Measurements from ENCODE around the gene JMJD4.
A peak's percentile ranks its signal among the peaks of the same experiment; 100 is the strongest.

JMJD4 gene

GRCh38 chr1:227735539-227736285 lies 610 bp upstream of the JMJD4 start:
- DNase-seq (ENCODE audit: low read depth, low spot score) = no peak
- H3K4me3 ChIP-seq (ENCODE audit: low read length) = peak overlapping the region; percentile 77

GRCh38 chr1:227734546-227734855 lies 601 bp downstream of the JMJD4 start:
- no peak for DNase-seq (ENCODE audit: low read depth, low spot score)
- H3K4me3 ChIP-seq (ENCODE audit: low read length) = peak overlapping the region; percentile 77

DNA sequence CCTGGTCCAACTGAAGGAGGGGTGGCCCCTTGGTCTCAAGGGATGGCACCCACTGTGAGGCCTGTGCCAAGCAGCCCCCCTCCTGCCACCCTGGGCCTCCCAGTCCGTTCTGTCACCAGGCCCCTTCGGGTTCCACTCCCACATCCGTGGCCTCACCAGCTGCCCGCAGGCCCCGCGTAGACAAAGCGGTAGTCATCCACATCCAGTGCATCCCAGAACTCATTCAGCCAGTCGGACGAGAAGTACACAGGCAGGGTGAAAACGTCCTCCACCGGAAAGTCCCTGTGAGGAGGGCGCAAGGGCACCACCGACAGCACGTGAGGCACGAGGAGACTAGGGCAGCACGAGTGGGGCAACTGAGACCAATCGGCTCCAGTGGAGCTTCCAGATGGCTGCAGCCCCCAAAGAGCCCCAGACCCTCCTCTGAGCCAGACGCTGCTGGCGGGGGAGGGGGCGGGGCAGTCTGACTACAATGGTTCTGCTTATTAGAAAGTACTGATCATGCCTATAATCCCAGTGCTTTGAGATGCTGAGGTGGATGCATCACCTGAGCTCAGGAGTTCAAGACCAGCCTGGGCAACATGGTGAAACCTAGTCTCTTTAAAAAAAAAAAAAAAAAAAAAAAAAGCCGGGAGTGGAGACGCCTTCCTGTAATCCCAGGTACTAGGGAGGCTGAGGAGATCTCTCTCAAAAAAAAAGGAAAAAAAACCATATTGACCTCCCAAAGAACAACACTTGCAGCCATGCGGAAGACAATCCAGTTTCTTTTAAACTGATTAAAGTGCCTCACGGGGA lies 1.2 kb downstream of the JMJD4 start:
- H3K4me3 ChIP-seq (ENCODE audit: low read length) = peak overlapping the region; percentile 77
- DNase-seq (ENCODE audit: low read depth, low spot score) = no peak

GRCh38 chr1:227733309-227733705 lies 1.8 kb downstream of the JMJD4 start:
- no peak overlapping the region; the same call in 1 of the 2 replicates for H3K4me3 ChIP-seq (ENCODE audit: low read length)
- no peak for DNase-seq (ENCODE audit: low read depth, low spot score)

DNA sequence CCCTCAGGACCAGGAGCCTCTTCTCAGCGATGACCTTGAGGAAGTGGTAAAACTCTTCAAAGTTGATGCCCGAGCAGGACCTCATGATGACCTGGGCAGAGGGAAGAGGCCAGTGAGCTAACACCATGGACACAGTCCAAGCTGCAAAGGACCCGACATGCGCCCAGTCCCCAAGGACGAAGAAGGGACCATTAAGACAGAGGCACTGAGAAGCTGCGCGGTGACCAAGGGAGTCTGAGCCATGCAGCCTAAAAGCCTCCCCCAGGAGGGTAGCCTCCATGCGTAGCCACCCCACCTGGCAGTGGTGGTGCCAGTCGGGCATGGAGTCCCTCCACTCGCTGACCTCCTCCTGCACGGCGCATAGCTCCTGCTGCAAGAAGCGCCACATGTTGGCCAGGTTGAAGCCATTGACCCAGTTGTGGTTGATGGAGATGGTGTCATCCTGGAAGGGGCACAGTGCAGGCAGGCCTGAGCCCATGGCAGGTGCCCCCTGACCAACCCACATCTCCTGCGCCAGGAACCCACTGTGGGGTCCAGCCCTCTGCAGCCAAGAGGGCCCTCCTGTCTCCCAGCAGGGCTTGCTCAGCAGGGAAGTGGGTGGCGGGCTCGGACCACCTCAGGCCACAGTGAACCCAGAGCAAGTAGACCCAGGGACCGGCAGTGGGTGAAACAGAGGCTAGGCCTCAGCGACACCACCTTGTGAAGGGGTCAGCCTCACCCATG lies 2.4 kb downstream of the JMJD4 start:
- DNase-seq (ENCODE audit: low read depth, low spot score) = no peak
- H3K4me3 ChIP-seq (ENCODE audit: low read length) = no peak overlapping the region

DNA sequence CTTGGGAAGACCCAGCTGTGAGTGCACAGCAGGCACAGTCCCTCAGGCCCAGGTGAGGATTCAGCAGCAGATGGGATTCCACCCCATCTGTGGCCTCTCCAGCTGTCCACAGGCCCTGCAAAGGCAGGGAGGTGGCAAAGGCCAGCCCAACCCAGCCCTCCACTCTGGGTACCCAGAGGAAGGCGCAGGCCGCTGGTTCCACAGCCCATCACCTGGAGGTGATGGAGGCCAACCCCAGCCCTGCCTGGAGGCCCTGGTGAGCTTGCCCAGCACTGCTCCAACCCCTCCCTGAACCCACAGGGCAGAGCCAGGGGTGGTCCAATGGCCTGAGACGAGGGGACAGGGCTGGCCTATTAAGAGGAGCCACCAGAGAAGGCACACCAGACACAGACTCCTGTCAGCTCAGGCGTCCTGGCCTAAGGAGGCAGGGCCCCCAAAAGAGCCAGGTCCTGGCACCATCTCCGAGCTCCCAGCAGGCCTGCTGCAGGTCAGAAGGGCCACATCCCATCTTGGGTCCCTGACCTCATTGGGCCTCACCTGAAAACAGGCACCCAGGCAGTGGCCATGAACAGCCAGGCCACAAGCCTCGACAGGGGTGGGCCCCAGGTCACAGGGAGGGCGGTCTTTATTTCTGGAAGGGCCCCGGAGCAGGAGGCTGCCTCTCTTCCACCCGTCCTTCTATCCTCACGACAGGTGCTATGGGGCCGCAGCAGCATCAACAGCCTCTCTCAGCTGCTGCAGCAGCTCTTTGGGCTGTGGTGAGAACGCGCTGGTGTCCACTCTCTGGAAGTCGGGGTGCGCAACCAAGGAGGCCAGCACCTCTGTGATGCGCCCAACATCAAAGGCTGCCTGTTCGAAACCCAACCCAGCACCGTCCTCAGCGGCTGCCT lies 3.2 kb downstream of the JMJD4 start:
- no peak for DNase-seq (ENCODE audit: low read depth, low spot score)
- H3K4me3 ChIP-seq (ENCODE audit: low read length) = no peak overlapping the region

GRCh38 chr1:227731241-227731677 lies 3.8 kb downstream of the JMJD4 start:
- no peak overlapping the region for H3K4me3 ChIP-seq (ENCODE audit: low read length)
- DNase-seq (ENCODE audit: low read depth, low spot score) = no peak

DNA sequence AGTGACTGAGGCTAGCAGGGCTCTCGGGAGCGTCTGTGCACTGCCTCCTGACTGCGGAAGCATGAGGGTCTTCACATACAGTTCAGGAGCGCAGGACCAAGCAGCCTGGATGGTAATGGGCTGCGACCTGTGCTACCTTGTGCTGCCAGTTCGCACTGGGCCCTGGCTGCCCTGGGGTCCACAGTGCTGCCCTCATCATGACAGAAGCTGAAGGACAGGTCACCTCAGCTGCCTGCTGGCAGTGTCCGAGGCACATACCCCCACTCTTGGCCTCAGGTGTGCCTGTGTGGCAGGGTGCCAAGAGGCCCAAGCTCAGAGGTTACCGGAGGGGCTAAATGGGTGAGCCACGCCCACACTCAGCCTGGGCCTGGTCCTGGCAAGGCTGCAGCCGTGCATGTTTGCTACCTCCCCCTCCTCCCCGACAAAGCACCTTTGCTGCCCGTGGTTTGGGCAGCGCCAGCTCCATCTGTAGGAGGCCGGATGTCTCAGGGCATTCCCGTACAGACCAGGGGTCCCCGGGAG lies 4.4 kb downstream of the JMJD4 start:
- no peak for DNase-seq (ENCODE audit: low read depth, low spot score)
- no peak overlapping the region for H3K4me3 ChIP-seq (ENCODE audit: low read length)

GRCh38 chr1:227729881-227730629 lies 5.0 kb downstream of the JMJD4 start:
- peak; percentile 39 for DNase-seq (ENCODE audit: low read depth, low spot score)
- no peak overlapping the region for H3K4me3 ChIP-seq (ENCODE audit: low read length)

DNA sequence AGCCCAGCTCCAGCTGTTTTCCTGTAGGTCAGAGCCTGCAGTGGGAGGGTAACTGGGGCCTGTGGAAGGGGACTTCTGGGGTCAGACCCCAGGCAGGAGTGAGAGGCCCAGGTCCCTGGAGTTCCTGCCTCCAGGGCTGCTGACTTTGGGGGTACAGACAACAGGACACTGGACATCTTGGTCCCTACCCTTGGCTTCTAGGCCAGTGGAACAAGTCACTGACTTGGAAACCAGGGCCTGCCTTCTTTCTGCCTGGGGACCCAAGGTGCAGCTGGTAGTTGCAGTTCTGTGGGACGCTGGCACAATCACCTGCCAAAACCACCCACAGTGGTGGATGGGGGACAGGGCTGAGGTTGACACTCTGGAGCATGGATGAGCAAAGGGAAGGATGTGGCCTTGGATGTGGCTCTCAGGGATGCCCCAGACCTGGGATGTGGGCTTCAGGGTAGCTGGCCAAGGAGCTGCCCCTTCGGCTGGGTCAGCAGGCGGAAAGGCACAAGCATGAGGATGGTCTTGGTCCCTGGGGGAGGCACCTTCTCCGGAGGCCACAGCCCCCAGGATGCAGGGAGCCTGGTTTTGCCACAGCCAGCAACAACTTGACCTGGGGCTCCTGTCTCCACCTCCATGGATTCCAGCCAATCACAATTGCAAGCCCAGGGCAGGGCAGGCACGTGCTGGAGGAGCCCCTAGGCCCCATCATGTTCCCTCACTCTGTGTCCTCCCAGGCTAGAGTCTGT lies 5.8 kb downstream of the JMJD4 start:
- no peak for DNase-seq (ENCODE audit: low read depth, low spot score)
- H3K4me3 ChIP-seq (ENCODE audit: low read length) = no peak overlapping the region

DNA sequence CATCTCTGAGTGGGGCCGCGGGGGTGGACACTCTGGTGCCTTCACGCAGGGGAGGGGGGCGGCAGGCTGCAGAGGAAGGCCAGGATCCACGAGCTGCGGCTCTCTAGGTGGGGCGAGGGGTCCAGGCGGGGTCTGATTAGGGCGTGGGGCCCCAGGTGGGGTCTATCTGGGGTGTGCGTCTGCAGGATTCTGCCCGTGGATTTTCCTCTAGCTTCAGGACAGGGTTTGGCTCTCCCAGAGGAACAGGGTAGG lies 6.3 kb downstream of the JMJD4 start:
- no peak overlapping the region; the same call in 1 of the 2 replicates for H3K4me3 ChIP-seq (ENCODE audit: low read length)
- no peak for DNase-seq (ENCODE audit: low read depth, low spot score)

GRCh38 chr1:227728059-227728891 lies 6.8 kb downstream of the JMJD4 start:
- DNase-seq (ENCODE audit: low read depth, low spot score) = peak; percentile 36
- peak overlapping the region; percentile 44 for H3K4me3 ChIP-seq (ENCODE audit: low read length)

- DNase-seq (ENCODE audit: low read depth, low spot score) = no peak
- H3K4me3 ChIP-seq (ENCODE audit: low read length) = no peak overlapping the region
These were observed 8.0 kb downstream of the JMJD4 start for GRCh38 chr1:227726924-227727599.

DNA sequence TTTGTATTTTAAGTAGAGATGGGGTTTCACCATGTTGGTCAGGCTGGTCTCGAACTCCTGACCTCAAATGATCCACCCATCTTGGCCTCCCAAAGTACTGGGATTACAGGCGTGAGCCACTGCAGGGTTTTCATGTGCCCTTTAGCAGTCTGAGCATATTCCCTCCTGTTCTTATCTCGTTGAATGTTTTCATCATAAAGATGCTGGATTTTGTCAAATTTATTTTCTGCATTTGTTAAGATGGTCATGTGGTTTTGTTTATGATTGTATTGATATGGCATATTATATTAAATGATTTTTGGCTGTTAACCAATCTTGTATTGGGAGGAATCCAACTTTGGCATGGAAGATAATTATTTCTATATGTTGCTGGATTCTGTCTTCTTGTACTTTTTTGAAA lies 8.8 kb downstream of the JMJD4 start:
- H3K4me3 ChIP-seq (ENCODE audit: low read length) = no peak overlapping the region
- DNase-seq (ENCODE audit: low read depth, low spot score) = no peak

GRCh38 chr1:227725046-227725445 lies 10.1 kb downstream of the JMJD4 start:
- no peak for DNase-seq (ENCODE audit: low read depth, low spot score)
- H3K4me3 ChIP-seq (ENCODE audit: low read length) = no peak overlapping the region

DNA sequence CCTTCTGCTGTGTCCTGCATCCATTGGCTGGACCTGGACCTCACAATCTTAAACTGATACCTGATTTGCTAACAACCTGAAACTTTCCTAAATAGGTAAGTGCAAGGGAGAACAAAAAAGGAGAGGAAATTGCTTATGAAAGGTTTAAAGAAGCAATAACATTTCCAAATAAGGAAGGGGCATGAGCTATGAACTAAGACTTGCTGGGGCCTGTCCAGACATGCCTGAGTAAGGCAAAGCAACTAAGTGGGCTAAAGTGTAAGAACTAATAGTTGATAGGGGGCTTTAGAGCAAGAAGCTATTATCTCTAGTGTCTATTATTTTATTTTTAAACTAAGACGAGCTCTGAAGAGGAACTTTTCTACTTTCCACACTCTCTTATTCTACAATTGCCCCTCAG lies 11.6 kb downstream of the JMJD4 start:
- no peak overlapping the region for H3K4me3 ChIP-seq (ENCODE audit: low read length)
- no peak for DNase-seq (ENCODE audit: low read depth, low spot score)

DNA sequence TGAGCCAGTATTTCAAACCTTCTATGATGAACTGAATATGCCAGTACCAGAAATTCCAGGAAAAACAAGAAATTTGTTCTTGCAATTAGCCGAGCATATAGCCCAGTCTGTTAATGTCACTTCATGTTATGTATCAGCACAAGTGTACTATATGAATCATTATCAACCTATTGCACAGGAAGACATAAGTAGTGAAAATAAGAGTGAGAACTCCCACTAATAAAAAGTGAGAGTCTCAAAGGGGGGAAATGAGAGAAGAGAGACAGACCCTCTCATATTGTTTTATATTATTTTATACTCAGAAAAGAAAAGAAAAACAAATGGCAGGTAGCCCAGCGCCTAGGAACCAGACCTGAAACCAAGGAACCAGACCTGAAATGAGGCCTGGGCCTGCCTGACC lies 16.2 kb downstream of the JMJD4 start:
- H3K4me3 ChIP-seq (ENCODE audit: low read length) = no peak overlapping the region

More for the DNA sequence above, 16.2 kb downstream of the JMJD4 start:
- no peak for DNase-seq (ENCODE audit: low read depth, low spot score)

All from Jurkat, Clone E6-1 (cell line).